ENCODE measurements around the gene PCDHB9. TPM values are rescaled to one million over a fixed set of nuclear protein-coding genes. Genes with fewer than 3 reads are reported as not detected.
"Not testable (repeated sequence)": the region's sequence is repeated elsewhere in the genome, so short reads cannot be mapped to it uniquely, and the experiment has no call there.

The PCDHB9 gene
- total RNA-seq, 1 donor from 2014 or later: not detected

- intact Hi-C loops (cut with micrococcal nuclease): not testable (repeated sequence)
These were observed 1.7 kb downstream of the PCDHB9 start for GRCh38 chr5:141188682-141189081.

- intact Hi-C loops (cut with micrococcal nuclease): not testable (repeated sequence)
These were observed 2.2 kb downstream of the PCDHB9 start for GRCh38 chr5:141189131-141189530.

GRCh38 chr5:141192110-141192725, 5.3 kb downstream of the PCDHB9 start, which contains the start of gene PCDHB10:
PCDHB10 (plus strand) TSS chr5:141192353; CDS start chr5:141192553, 200 bp downstream.
- intact Hi-C loops (cut with micrococcal nuclease): no loop called here

- intact Hi-C loops (cut with micrococcal nuclease): not testable (repeated sequence)
These were observed 7.4 kb downstream of the PCDHB9 start for GRCh38 chr5:141194332-141194731.

- intact Hi-C loops (cut with micrococcal nuclease): no loop called here
These were observed 9.4 kb downstream of the PCDHB9 start for GRCh38 chr5:141196363-141196762.

GRCh38 chr5:141199359-141200235, 12.6 kb downstream of the PCDHB9 start, which contains the start of gene PCDHB11:
PCDHB11 (plus strand) TSS chr5:141199627; CDS start chr5:141199775, 148 bp downstream.
- intact Hi-C loops (cut with micrococcal nuclease): no loop called here

GRCh38 chr5:141201126-141201525, 14.2 kb downstream of the PCDHB9 start:
- intact Hi-C loops (cut with micrococcal nuclease): not testable (repeated sequence)

- intact Hi-C loops (cut with micrococcal nuclease): not testable (repeated sequence)
These were observed 14.7 kb downstream of the PCDHB9 start for GRCh38 chr5:141201646-141202045.

- intact Hi-C loops (cut with micrococcal nuclease): no loop called here
These were observed 21.5 kb downstream of the PCDHB9 start, which contains the start of gene PCDHB12 for GRCh38 chr5:141208478-141208877. PCDHB12 (plus strand) TSS chr5:141208719; CDS start chr5:141208908, 189 bp downstream.

GRCh38 chr5:141210281-141210680, 23.3 kb downstream of the PCDHB9 start:
- intact Hi-C loops (cut with micrococcal nuclease): not testable (repeated sequence)

- intact Hi-C loops (cut with micrococcal nuclease): not testable (repeated sequence)
These were observed 23.9 kb downstream of the PCDHB9 start for GRCh38 chr5:141210849-141211248.

- intact Hi-C loops (cut with micrococcal nuclease): not testable (repeated sequence)
These were observed 26.8 kb downstream of the PCDHB9 start, which contains the start of gene PCDHB13 for GRCh38 chr5:141213656-141214339. PCDHB13 (plus strand) TSS chr5:141213919; CDS start chr5:141214124, 205 bp downstream.

- intact Hi-C loops (cut with micrococcal nuclease): not testable (repeated sequence)
These were observed 27.6 kb downstream of the PCDHB9 start for GRCh38 chr5:141214583-141214982.

GRCh38 chr5:141215504-141215903, 28.5 kb downstream of the PCDHB9 start:
- intact Hi-C loops (cut with micrococcal nuclease): not testable (repeated sequence)

GRCh38 chr5:141216035-141216434, 29.1 kb downstream of the PCDHB9 start:
- intact Hi-C loops (cut with micrococcal nuclease): not testable (repeated sequence)

GRCh38 chr5:141223112-141223783, 36.3 kb downstream of the PCDHB9 start, which contains the start of gene PCDHB14:
PCDHB14 (plus strand) TSS chr5:141223343; CDS start chr5:141223506, 163 bp downstream.
- intact Hi-C loops (cut with micrococcal nuclease): no loop called here

- intact Hi-C loops (cut with micrococcal nuclease): not testable (repeated sequence)
These were observed 37.9 kb downstream of the PCDHB9 start for GRCh38 chr5:141224844-141225243.

GRCh38 chr5:141225421-141225820, 38.5 kb downstream of the PCDHB9 start:
- intact Hi-C loops (cut with micrococcal nuclease): not testable (repeated sequence)

- intact Hi-C loops (cut with micrococcal nuclease): loop anchor here (10.0 kb wide), 2 partner anchors 181 to 359 kb away; partner anchors contain the start of genes PCDHA12, PCDHGA10 and PCDHGB7
These were observed 47.2 kb downstream of the PCDHB9 start for GRCh38 chr5:141234109-141234667.

- intact Hi-C loops (cut with micrococcal nuclease): loop anchor here (10.0 kb wide), 2 partner anchors 179 to 361 kb away; partner anchors contain the start of genes PCDHA12, PCDHGA10 and PCDHGB7
These were observed 49.0 kb downstream of the PCDHB9 start for GRCh38 chr5:141235922-141236321.
